ENCODE measurements around the gene KCNA10.

The KCNA10 gene

DNA sequence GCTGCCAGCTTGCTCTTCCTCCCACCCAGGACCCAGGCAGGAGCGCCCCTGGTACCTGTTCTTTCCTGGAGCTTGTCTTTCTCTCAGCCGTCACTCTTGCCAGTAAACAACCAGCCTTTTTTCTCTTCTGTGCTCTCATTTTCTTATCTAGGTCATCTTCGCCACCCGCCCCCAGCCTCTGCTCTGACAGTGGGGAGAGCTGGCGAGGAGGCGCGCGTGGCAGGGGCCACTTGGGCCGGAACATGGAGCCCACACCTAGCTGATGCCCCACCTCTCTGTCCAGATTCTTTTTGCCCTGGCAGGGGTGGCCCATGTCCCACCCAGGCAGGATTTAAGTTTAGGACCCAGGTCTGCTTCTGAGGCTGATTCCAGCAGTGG, 35.7 kb downstream of the KCNA10 start:
- Mint-ChIP-seq H3K4me3 (no peak overlapping the region), H3K9me3 (no peaks in the 10 kb centered on the region), H3K27ac (no peak overlapping the region), H3K36me3 (ENCODE audit: low read depth) (no peaks in the 10 kb centered on the region), H3K4me1 (no peaks in the 10 kb centered on the region), H3K27me3 (ENCODE audit: low read depth) (peaks cover 54% of the 10 kb centered on the region)
- TF ChIP-seq, protein P1, sequence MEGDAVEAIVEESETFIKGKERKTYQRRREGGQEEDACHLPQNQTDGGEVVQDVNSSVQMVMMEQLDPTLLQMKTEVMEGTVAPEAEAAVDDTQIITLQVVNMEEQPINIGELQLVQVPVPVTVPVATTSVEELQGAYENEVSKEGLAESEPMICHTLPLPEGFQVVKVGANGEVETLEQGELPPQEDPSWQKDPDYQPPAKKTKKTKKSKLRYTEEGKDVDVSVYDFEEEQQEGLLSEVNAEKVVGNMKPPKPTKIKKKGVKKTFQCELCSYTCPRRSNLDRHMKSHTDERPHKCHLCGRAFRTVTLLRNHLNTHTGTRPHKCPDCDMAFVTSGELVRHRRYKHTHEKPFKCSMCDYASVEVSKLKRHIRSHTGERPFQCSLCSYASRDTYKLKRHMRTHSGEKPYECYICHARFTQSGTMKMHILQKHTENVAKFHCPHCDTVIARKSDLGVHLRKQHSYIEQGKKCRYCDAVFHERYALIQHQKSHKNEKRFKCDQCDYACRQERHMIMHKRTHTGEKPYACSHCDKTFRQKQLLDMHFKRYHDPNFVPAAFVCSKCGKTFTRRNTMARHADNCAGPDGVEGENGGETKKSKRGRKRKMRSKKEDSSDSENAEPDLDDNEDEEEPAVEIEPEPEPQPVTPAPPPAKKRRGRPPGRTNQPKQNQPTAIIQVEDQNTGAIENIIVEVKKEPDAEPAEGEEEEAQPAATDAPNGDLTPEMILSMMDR (IDR thresholded peaks at IDR 0.05; ENCODE audit: unreplicated experiment in 3 of 3): no peak

DNA sequence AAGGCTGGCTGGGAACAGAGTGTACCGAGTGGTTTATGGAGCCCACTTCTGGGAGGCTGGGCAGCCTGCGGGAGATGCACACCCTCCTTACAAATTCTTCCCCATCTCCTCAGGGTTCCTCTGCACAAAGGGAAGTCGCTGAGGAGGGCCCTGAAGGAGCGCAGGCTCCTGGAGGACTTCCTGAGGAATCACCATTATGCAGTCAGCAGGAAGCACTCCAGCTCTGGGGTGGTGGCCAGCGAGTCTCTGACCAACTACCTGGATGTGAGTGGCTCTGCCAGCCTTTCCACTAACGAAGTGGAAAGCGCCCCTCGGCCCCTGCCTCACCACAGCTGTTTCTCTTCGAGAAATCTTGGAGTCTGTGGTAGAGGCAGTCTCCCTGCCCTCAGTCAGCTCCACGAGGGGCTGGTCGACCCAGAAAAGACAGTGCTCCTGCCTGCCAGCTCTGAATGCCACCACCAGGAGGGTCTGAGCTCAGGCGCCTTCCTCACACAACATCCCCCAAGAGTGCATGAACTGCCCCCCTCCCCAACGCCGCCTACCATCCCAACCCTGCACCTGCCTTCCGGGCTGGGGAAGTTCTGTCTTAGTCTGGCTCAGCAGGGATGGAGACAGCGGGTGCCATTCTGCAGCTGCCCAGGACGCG, 36.2 kb downstream of the KCNA10 start:
- no peaks in the 10 kb centered on the region for H3K36me3 Mint-ChIP-seq (ENCODE audit: low read depth)
- TF ChIP-seq, protein P1 (IDR thresholded peaks at IDR 0.05; ENCODE audit: unreplicated experiment in 3 of 3): no peak

DNA sequence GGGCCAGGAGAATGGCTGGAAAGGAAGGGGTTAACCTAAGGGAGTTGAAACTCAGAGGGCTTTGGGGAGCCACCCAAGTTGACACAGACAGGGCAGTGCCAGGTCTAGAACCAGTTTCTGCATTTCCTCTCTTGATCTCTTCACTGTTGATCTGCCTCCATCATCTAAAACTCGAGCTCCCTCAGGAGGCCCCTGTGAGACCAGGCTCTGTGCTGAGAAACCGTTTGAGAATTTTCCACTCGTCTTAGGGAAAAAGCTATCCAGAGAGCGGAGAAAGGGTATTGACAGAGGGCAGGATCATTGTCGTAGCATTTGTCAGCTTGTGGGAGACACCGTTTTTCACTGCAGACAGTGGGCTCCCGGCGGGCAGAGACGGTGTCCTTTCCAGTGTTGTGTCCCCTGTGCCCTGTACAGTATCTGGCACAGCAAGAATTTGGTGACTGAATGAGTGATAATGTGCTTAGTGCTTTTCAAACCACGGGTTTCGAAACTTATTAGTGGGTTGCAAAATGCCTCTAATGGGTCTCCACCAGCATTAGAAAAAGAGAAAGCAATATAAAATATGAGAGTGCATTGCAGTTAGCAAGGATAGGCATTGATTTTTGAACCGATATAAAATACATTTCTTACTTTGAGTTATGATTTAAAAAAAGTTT, 36.9 kb downstream of the KCNA10 start:
- Mint-ChIP-seq H3K4me3 (no peak overlapping the region), H3K4me1 (no peaks in the 10 kb centered on the region), H3K27me3 (ENCODE audit: low read depth) (peaks cover 50% of the 10 kb centered on the region), H3K27ac (no peak overlapping the region), H3K9me3 (no peaks in the 10 kb centered on the region), H3K36me3 (ENCODE audit: low read depth) (no peaks in the 10 kb centered on the region)
- TF ChIP-seq, protein P1 (IDR thresholded peaks at IDR 0.05; ENCODE audit: unreplicated experiment in 3 of 3): no peak

More for the DNA sequence above, 36.2 kb downstream of the KCNA10 start:
- no peak overlapping the region for H3K4me3 Mint-ChIP-seq
- peaks cover 54% of the 10 kb centered on the region for H3K27me3 Mint-ChIP-seq (ENCODE audit: low read depth)
- H3K27ac Mint-ChIP-seq: no peak overlapping the region
- no peaks in the 10 kb centered on the region for H3K4me1 Mint-ChIP-seq
- no peaks in the 10 kb centered on the region for H3K9me3 Mint-ChIP-seq

DNA sequence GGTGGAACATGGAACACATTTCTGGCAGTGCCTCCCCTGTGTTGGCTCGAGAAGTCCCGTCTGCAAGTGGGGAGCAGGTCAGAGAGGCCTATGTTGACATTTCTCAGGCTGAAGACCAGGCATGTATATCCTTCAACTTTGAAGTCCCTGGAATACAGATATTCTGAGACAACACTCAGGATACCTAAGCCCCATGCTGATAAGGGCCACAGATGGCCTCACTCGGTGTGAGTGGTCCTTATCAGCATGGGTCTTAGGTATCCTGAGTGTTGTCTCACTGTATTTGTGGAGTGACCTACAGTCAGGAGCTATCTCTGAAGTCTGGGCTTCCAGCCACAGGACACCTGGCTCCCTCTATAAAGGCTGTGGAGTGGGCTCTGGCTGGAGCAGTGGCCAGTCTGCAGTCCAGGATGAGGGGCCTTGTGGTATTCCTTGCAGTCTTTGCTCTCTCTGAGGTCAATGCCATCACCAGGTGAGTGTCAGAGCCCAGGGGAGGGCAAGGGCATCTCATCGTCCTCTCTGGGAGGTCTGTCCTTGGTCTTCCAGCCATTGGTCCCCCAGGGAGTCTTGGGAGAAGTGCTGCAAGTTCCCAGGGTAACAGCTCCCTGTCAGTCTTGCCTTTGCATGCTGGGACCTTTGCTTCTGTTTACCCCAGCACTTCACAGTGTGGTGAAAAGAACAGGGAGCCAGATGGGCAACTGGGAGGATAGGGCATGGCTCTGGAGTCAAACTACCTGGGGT, 38.4 kb downstream of the KCNA10 start:
- Mint-ChIP-seq H3K27me3 (ENCODE audit: low read depth) (peaks cover 39% of the 10 kb centered on the region), H3K27ac (no peak overlapping the region), H3K36me3 (ENCODE audit: low read depth) (no peaks in the 10 kb centered on the region), H3K9me3 (no peaks in the 10 kb centered on the region), H3K4me1 (no peaks in the 10 kb centered on the region), H3K4me3 (no peak overlapping the region)
- TF ChIP-seq, protein P1 (IDR thresholded peaks at IDR 0.05; ENCODE audit: unreplicated experiment in 3 of 3): no peak

DNA sequence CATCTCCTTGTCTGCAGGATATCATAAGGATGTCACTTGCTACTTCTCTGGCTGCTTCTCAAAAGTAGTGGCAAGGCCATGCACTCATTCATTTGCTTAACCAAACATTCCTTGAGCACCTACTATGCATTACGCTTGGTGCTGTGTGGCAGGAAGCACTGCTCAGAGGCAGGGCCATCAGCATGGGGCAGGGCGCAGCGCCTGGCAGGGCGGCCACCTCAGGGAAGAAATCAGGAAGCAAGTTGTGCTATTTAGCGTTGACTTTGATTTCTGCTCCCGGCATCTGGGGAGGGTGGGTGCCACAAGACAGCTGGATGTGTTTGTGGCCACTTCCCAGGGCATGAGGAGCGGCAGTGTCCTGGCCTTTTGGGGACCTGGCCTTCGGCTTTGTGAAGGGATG, 40.1 kb downstream of the KCNA10 start:
- no peak overlapping the region for H3K27ac Mint-ChIP-seq

More for the DNA sequence above, 40.1 kb downstream of the KCNA10 start:
- Mint-ChIP-seq H3K4me1 (no peaks in the 10 kb centered on the region), H3K27me3 (ENCODE audit: low read depth) (peaks cover 31% of the 10 kb centered on the region), H3K4me3 (no peak overlapping the region), H3K36me3 (ENCODE audit: low read depth) (no peaks in the 10 kb centered on the region), H3K9me3 (no peaks in the 10 kb centered on the region)
- TF ChIP-seq, protein P1 (IDR thresholded peaks at IDR 0.05; ENCODE audit: unreplicated experiment in 3 of 3): no peak

Measured in nephron (organoid).